Activated CD8-positive, alpha-beta memory T cell treated with anti-CD3 and anti-CD28 coated beads for 48 hours (primary cell): ENCODE results near the gene ARHGAP44.

Source experiments
- DNase-seq, 3 experiments: peaks; one replicate each; pipeline ENCODE4 v3.0.0-alpha.2; 2020; ENCODE audit warnings: low read depth in 2 of 3, low spot score in 2 of 3

The ARHGAP44 gene, protein sequence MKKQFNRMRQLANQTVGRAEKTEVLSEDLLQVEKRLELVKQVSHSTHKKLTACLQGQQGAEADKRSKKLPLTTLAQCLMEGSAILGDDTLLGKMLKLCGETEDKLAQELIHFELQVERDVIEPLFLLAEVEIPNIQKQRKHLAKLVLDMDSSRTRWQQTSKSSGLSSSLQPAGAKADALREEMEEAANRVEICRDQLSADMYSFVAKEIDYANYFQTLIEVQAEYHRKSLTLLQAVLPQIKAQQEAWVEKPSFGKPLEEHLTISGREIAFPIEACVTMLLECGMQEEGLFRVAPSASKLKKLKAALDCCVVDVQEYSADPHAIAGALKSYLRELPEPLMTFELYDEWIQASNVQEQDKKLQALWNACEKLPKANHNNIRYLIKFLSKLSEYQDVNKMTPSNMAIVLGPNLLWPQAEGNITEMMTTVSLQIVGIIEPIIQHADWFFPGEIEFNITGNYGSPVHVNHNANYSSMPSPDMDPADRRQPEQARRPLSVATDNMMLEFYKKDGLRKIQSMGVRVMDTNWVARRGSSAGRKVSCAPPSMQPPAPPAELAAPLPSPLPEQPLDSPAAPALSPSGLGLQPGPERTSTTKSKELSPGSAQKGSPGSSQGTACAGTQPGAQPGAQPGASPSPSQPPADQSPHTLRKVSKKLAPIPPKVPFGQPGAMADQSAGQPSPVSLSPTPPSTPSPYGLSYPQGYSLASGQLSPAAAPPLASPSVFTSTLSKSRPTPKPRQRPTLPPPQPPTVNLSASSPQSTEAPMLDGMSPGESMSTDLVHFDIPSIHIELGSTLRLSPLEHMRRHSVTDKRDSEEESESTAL

DNA sequence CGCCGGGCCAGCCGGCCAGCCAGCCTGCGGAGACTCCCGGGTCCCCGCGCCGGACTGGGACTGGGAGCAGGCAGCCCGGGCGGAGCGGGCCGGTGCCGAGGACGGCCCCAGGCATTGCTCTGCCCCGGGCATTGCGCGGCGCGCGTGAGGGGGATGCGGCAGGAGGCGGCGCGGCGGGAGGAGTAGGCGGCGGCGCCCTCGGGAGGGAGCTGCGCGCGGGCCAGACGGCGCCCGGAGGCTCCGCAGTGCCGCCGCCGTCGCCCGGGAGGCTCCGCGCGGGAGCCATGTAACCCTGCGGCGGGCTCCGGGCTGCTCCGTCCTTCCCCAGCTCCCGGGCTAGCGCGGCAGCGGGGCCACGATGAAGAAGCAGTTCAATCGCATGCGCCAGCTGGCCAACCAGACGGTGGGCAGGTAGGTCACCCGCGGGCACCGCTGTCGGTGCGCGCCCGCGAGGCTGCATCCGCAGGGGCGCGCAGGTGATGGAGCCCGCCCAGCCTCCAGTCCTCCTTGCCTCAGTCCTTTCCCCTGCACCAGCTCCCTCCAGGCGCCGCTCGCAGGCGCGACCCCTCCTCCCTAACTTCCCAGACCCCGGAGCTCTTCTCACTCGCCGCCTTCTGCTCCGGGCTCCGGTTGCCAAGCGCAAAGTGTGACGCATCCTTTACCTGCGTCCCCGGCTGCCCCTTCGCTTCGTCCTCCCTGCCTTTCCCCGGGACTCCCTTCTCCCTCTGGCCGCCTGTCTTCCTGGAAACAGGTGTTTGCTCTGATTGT is at the start of gene ARHGAP44:
TSS of gene ARHGAP44 (plus strand) at position 18 of the 768 bp plus-strand sequence. CDS start at position 359, 341 bp downstream.
- peak in 2 of 3 experiments; percentile 0 to 5 for DNase-seq

DNA sequence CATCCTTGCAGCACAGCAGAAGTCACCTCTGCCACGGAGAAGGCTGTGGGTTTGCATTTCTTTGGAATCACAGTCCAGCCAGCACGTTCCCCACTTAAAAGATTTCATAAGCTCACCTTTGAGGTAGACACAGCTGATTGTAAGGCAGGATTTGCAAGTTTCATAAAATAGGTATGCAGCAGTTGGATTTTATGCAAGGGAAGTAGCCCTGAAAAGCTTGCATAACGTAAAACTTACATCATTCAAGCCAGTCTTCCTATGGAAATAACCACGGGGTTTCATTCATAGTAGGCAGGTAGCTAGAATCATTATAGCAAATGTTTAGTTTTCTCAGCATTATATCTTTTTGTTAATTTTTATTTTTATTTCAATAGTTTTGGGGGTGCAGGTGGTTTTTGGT is 49.8 kb upstream of the ARHGAP44 start:
- no peak for DNase-seq

DNA sequence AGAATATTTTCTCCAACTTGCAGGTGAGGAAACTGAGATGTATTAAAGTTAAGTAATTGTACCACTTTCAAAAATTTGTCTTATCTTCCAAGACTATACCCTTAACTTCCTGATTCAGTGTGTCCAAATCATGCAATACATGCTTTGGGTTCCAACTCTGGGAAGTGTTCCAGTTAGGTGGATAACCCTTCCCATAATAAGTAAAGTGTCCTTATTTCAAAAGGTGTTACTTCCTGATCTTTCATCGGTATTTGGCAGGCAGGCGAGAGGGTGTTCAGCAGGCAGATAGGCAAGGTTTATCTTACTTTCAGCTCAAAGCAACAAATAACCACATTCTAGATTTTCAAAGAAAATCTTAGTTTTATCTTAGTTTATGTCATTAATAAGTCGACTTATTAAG is 46.3 kb upstream of the ARHGAP44 start:
- no peak for DNase-seq

DNA sequence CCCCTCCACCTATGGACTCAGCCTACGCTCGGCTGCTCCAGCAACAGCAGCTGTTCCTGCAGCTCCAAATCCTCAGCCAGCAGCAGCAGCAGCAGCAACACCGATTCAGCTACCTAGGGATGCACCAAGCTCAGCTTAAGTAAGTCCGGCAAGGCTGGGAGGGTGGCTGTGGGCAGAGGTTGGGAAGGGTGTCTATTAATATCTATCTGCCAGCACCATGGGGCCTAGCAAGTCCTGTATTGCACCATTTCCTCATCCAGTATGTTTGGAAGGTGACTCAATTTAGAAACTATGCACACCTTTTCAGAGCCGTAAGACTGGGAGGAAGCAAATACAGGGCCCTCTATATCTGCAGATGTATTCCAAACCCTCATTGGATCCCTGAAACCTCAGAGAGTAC is 45.0 kb upstream of the ARHGAP44 start:
- DNase-seq, result no peak

DNA sequence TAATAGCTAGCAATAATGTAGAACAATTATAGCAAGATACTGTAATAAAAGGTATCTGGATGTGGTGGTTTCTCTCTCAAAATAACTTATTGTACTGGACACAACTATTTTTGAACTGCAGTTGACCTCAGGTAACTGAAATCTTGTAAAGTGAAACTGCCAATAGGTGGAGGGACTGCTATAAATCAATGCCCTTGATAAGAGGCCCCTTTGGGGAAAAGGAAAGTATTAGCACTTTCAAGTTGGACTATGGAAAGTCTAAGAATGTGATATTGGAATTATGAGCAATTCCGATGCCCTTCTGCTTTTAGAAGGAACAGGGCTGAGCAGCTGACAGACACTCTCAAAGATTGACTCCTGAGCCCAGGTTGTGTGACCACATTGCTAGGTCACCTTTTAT is 44.5 kb upstream of the ARHGAP44 start:
- DNase-seq, result no peak

DNA sequence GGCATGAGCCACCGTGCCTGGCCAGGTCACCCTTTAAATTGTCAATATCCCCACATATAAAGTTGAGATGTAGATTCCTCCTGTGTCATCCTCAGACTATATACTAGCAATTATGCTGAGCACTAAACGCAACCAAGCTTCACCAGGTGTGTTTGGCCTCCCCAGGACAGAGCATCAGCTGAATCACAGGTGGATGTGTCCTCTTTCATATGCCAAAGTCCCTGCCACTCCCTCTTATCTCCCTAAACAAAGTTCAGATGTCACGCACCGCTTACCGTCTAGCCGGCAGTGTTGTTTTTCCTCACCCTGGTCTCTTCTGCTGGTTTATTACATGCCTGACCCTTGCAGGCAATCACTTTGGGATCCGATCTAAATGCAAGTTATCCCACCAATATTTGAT is 43.8 kb upstream of the ARHGAP44 start:
- no peak for DNase-seq

DNA sequence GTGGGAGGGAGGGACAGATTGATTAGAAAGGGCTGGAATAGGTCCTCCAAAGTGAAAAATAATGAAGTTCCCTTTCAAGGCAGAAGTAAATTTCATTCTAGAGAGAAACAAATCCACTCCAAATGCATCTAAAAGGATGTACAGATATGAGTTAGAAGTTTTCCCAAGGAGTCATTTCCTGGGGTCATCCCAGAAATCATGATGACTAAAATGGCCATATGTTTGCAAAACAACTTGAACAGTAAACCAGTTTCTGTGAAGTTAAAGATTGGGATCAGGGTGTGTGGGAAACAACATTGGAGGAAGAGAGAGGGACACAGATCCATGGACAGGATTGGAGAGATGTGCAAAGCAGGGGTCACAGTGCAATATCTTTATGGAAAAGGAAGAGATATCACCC is 32.5 kb upstream of the ARHGAP44 start:
- no peak for DNase-seq

DNA sequence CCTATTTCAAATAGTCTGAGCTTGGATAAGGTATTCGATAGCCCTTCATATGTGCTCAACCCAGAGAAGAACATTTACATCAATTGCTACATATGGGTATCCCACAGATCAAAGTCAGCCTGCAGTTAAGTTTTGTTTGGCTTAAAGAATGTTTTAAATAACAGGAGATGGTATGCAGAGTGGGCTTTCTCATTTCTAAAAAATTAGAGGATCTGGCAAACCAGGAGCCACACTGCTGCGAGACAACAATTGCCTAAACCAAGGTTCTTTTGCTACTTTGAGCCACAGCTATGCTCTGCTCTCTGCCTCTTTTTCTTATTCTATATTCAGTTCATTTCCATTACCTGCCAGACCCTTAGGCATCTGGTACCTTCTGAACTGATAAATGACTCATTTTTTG is 30.2 kb upstream of the ARHGAP44 start:
- no peak for DNase-seq

DNA sequence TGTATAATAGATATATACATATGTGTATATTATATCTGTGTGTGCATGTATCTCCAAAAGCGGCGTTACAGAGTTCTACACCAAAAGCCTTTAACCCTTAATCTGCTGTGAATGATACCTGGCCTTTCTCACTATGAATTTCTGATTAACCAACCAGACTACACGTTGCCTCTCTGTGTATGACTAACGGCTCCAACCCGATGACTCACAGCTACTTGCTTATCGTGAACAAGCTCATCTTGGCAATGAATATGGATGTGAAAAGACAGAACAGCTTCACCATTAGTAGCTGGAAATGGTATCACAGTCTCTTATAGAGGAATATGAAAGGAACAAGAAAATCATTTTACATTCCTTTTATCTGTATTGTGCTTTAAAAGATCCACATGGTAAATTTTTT is 23.8 kb upstream of the ARHGAP44 start:
- no peak for DNase-seq

DNA sequence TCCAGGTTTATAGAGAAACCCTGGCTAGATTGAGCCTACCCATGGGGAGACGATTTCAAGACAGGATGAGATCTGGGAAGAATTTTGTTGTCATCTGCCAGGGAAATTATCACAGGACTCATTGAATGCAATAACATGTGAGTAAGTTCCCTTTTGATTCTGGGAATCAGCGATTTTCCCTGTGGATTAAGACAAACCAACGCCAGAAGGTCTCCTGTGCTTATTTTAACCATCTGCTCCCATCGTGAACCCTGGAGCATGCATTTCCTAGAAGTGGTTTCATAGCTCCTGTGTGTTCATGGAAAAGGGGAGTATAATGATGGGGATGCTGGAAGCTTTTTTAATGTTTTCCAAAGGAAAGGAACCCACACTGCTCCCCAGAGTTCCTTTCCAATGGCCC is 21.0 kb upstream of the ARHGAP44 start:
- no peak for DNase-seq

DNA sequence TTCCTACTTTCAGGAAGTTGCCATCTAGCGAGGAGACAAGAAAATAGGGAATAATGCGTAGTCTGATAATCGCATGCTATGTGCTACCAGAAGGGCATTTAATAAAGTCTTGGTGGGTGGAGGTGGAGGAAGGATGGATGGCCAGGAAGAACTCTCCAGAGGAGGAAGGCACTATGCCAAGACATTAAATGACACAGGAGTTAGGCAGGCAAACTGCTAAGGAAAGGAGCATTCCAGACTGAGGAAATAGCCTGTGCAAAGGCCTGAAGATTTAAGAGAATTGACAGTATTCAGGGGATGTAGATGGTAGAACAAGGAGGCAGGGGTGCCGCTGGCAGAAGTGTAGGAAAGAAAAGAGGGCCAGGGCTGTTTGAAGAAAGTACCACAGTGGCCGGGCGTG is 19.3 kb upstream of the ARHGAP44 start:
- DNase-seq, result no peak

DNA sequence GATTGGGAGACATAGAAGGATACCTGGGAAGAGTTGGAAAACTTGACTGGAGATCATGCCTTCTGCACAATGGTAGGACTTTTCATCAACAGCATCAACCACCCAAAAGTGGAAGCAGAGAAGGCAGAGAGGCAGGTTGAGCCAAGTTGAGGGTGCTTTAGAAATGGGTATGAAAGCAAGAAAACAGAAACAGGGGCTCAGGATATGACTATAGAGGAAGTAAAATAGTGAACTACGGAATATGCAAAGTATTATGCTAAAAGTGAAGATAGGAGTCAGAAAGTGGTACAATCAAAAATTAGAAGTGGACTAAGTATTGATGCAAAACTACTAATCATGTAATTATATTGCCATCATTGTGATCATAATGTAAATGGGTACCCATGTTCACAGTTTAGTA is 16.1 kb upstream of the ARHGAP44 start:
- DNase-seq, result no peak

DNA sequence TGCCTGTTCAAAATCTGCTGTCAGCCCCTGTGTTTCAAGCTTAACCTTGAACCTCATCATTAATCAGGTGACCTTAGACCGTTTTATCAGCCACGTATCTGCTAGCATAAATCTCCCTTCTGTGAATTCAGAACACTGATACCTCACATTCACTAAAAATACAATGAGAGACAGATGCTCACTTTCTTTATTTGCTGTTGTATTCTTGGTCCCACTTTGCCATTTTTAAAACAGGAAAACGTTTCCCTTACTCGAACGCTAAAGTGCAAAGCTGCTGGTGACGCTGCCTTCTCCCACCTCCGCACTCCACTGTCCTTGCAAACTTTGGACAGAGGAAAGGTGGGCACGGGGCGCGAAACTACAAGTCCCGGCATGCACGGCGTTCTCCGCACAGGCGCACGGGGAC is 220 bp upstream of the ARHGAP44 start:
- DNase-seq, result no peak

DNA sequence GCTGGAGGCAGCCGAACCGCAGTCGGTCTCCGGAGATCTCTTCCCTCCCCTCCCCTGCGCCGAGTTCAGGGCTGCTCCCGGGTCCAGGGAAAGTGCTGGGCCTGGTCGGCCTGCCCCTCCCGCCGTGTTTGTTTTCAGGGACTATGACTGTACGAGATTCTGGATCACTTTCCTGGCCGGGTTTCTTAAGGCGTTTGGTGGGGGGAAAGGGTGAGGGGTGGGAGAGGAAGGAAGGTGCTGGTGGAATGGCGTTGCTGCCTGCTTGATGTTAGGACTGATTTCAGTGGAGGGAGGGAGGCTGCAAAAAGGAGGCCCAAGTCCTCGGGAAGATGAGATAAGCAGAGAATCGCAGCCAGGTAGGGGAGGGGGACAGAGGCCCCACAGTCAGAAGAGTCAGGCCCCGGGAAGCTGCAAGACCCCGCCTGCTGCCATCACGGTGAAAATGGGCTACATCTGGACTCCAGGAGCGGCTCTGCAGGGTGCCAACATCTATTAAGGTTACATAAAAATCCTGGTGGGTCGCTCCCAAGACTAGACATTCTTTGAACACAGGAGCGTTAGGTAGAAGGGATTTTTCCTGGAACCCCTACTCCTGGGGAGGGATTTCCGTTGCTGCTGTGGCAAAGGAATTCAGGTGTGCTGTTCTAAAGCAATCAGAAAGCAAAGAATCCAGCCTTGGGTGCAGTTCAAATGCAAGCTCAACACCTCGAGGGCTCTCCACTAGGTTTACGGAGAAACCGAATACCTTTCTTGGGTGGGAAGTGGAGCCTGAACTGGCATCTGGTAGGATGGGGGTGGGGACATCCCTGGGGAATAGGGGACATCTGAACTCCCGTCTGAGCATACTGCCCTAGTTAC is 1.2 kb downstream of the ARHGAP44 start:
- DNase-seq, result no peak

DNA sequence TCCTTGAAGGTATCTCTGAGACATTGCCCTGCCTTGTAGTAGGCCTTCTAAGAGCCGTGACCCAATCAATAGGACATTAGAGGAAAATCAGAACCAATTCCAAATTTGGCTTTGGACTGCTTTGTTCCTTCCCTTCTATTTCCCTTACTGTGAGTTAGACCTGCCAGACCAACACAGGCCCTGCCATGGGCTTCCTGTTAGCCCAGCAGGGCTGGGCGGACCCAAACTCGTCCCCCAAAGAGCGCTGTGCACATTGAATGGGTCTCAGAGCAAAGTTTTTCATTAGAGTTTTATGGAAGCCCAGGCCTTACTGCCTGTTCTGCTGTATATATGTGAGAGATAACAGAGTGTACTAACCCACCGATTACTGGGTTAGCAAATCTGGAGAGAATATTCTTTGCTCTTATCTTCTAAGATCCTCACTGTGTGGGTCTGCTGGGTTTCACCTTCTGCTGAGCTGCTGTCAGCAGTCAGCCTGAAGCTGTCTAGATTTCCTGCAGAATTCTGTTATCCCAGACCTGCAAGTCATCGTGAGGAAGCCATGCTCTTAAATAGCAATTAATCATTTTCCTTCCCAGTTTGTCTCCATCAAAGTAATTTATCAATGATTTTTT is 5.7 kb downstream of the ARHGAP44 start:
- no peak for DNase-seq

DNA sequence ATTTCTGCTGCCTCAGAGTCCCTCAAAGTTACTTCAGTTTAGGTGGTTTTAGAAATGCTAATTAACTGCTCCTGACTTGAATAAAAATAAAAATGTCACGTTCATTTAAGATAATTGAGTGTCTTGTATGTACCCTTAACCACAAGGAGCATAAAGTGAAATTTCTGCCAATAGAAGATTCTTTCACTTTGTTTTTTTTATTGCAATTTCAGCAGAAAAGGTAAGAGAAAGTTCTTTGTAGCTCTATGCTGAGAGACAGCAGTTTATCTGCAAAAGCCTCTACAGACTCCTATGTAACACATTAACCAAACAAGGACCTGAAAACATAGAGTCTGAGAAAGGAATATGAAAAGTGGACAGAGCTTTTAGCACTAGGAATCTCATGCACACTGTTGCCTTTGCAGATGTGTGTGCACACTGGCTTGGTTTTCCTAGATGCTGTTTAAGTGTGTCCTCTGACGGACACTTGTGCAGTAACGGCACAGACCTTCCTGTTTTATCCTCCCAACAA is 11.6 kb downstream of the ARHGAP44 start:
- no peak for DNase-seq

DNA sequence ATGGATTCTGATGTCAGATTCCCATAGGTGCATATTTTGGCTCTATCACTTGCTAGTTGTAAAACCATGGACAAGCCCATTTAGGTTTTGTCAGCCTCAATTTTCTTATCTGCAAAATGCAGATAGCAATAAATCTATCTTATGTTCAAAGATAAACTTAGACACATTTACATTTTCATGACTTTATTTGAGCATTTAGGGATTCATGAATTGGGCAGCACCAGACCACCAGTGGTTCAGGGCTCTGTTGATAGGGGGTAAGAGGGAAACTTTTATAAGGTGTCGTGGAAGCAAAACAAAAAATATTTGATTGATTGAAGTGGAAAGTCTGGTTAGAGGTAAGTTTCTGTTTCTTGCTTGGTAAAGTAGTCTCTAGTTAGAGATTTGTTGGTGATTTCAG is 17.3 kb downstream of the ARHGAP44 start:
- DNase-seq, result no peak

DNA sequence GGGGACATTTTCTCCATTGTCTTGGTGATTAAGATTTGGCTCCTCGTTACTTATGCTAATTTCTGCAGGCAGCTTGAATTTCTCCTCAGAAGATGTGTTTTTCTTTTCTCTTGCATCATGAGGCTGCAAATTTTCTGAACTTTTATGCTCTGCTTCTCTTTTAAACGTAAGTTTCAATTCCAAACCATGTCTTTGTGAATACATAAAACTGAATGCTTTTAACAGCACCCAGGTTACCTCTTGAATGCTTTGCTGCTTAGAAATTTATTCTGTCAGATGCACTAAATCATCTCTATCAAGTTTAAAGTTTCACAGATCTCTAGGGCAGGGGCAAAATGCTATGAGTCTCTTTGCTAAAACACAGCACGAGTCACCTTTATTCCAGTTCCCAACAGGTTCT is 19.4 kb downstream of the ARHGAP44 start:
- DNase-seq, result no peak

DNA sequence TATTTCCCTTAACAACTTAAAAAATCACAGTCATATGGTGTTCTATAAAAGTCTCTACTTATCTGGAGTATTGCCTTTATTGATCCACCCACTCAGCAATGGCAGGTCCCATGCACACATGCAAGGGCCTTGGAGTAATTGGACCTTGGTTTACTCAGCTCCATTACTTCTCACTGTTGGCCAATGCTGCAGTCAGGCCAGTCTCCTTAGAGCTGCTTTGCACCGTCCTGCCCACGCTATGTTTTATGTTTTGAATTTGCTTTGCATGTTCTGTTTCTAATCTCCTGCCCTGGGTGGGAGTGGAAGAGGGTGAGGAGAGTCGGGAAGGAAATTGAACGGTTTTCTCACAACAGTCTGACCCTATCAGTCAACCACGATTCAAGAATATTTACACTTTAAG is 23.6 kb downstream of the ARHGAP44 start:
- no peak for DNase-seq

DNA sequence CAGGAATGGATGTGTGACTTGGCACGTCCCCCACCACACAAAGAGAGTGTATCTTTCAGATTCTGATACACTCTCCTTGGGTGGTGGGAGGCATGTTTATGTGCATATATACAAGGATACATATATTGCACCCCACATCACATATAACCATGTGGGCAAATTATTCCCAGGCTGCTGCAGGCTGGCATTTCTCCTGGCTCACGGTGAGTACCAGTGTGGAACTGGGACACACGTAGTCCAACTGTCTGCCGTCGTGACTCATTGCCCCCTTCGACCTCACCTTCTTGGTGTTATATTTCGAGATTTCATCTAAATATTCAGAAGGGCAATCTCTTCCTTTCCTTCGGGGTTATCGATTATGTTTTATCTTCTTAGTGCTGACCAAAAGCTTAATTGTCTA is 24.4 kb downstream of the ARHGAP44 start:
- DNase-seq, result no peak
